A673 (cell line): Measurements from ENCODE around the gene PACS2. TPM values are rescaled to one million over a fixed set of nuclear protein-coding genes. Genes with fewer than 3 reads are reported as not detected.

Experiments
- BruUV-seq: library from RNA; stranded (reverse); fragments of 400-500 nt; replicated peaks from 2 replicates; lab custom pipeline; 2021; lab: Mats Ljungman, UMichigan
- CTCF ChIA-PET: fragments of 300-600 bp; sonication (Branson Sonifier 250); formaldehyde crosslinking; loops from one replicate; lab custom pipeline; 2022; ENCODE audit warnings: antibody characterized with exemption; lab: Charles Lee
- POLR2A ChIA-PET: fragments of 300-600 bp; sonication (Branson Sonifier 250); formaldehyde crosslinking; loops from one replicate; lab custom pipeline; 2022; ENCODE audit warnings: antibody characterized with exemption; ENCODE audit not compliant: low non-redundant PET; lab: Charles Lee
- DNase-seq: peaks from one replicate; pipeline ENCODE4 v3.0.0-alpha.2; 2015; ENCODE audit warnings: low spot score
- H3K27ac ChIP-seq: fragments of 200-600 bp; sonication (generic); 2 replicates; pipeline ENCODE4 v1.5.1; 2016; ENCODE audit warnings: mixed run types, low read depth, mild to moderate bottlenecking, mixed read lengths, antibody characterized with exemption, low read length; ENCODE audit not compliant: poor library complexity, severe bottlenecking
- H3K27me3 ChIP-seq: fragments of 200-600 bp; sonication (generic); replicated peaks from 2 replicates; pipeline ENCODE4 v1.6.1; 2017; ENCODE audit warnings: mixed run types, low read depth, mild to moderate bottlenecking, mixed read lengths, antibody characterized with exemption, low read length; ENCODE audit not compliant: insufficient read depth, poor library complexity
- H3K36me3 ChIP-seq: fragments of 200-600 bp; sonication (generic); 2 replicates; pipeline ENCODE4 v1.6.1; 2016; ENCODE audit warnings: mixed run types, mild to moderate bottlenecking, mixed read lengths, antibody characterized with exemption, low read length; ENCODE audit not compliant: insufficient read depth, poor library complexity, severe bottlenecking
- H3K4me1 ChIP-seq: fragments of 200-600 bp; sonication (generic); 2 replicates; pipeline ENCODE4 v1.6.1; 2017; ENCODE audit warnings: mixed run types, mild to moderate bottlenecking, mixed read lengths, antibody characterized with exemption, low read length; ENCODE audit not compliant: insufficient read depth, poor library complexity, severe bottlenecking
- H3K4me3 ChIP-seq: fragments of 200-600 bp; sonication (generic); 2 replicates; pipeline ENCODE4 v1.5.1; 2016; ENCODE audit warnings: low read depth, mixed run types, mild to moderate bottlenecking, mixed read lengths, low read length; ENCODE audit not compliant: poor library complexity, severe bottlenecking
- H3K9me3 ChIP-seq: fragments of 200-600 bp; sonication (generic); 2 replicates; pipeline ENCODE4 v1.6.1; 2016; ENCODE audit warnings: mixed run types, low read depth, mild to moderate bottlenecking, mixed read lengths, antibody characterized with exemption, low read length; ENCODE audit not compliant: poor library complexity, severe bottlenecking
- EZH2 ChIP-seq: fragments of 200-600 bp; sonication (generic); IDR thresholded peaks from 2 replicates; pipeline ENCODE4 v1.6.1; 2017; ENCODE audit warnings: borderline replicate concordance, low read depth, mild to moderate bottlenecking, mixed read lengths, antibody characterized with exemption, low read length; ENCODE audit not compliant: poor library complexity, severe bottlenecking
- intact Hi-C: fragments of 100-400 bp; cut with micrococcal nuclease; formaldehyde crosslinking; loops from one replicate; pipeline ENCODE4 v1.10.0; 2022; ENCODE audit not compliant: unreplicated experiment
- total RNA-seq: library from RNA; stranded (reverse); gene quantifications from 2 replicates; pipeline ENCODE4 v1.2.3, GENCODE V29; 2021
- TF ChIP-seq, protein P1 (sequence below): fragments of 300-800, 200-600 bp; sonication (generic); conservative IDR thresholded peaks from 2 replicates; pipeline ENCODE4 v1.5.1; 2017; ENCODE audit warnings: low read depth, mild to moderate bottlenecking, antibody characterized with exemption, low read length, moderate library complexity, mixed read lengths

Gene PACS2
- total RNA-seq, 1 experiment from 2014 or later = 52.5 TPM

DNA sequence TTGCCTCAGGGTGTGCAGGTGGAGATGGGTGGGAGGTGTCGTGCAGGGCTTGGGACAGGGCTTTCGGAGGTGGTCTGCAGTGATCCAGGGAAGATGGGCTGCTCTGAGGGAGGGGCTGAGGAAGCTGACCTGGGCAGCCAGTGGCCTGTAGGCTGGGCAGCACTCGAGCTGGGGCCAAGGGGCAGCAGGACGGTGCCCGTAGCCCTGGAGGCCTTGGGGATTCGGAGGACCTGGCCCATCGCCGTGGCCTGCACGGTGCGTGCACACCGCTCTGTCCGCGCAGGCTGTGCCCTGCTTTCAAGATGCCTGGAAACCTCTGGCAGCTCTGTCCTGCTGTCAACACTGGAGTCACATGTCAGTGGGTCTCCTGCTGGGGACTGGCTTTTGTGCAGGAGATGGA lies 9.1 kb downstream of the PACS2 start:
- ChIA-PET POLR2A (no interaction called here), CTCF (no interaction called here)
- H3K4me1 ChIP-seq = no peaks in the 10 kb centered on the region
- no peak overlapping the region for H3K27ac ChIP-seq
- H3K27me3 ChIP-seq = no peaks in the 10 kb centered on the region
- no peaks in the 10 kb centered on the region for H3K36me3 ChIP-seq
- no peaks in the 10 kb centered on the region for H3K9me3 ChIP-seq
- BruUV-seq = no TSS peak
- no peak overlapping the region for H3K4me3 ChIP-seq
- intact Hi-C loops = no loop called here
- DNase-seq = no peak
- TF ChIP-seq, protein P1, sequence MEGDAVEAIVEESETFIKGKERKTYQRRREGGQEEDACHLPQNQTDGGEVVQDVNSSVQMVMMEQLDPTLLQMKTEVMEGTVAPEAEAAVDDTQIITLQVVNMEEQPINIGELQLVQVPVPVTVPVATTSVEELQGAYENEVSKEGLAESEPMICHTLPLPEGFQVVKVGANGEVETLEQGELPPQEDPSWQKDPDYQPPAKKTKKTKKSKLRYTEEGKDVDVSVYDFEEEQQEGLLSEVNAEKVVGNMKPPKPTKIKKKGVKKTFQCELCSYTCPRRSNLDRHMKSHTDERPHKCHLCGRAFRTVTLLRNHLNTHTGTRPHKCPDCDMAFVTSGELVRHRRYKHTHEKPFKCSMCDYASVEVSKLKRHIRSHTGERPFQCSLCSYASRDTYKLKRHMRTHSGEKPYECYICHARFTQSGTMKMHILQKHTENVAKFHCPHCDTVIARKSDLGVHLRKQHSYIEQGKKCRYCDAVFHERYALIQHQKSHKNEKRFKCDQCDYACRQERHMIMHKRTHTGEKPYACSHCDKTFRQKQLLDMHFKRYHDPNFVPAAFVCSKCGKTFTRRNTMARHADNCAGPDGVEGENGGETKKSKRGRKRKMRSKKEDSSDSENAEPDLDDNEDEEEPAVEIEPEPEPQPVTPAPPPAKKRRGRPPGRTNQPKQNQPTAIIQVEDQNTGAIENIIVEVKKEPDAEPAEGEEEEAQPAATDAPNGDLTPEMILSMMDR = no peak
- no peak for TF ChIP-seq EZH2

- POLR2A ChIA-PET = no interaction called here
- no peak for DNase-seq
- H3K4me1 ChIP-seq = no peaks in the 10 kb centered on the region
- no peaks in the 10 kb centered on the region for H3K27me3 ChIP-seq
- BruUV-seq = no TSS peak
- intact Hi-C loops = no loop called here
- no peak for TF ChIP-seq EZH2
- TF ChIP-seq, protein P1 = no peak
- no peaks in the 10 kb centered on the region for H3K36me3 ChIP-seq
- no peaks in the 10 kb centered on the region for H3K9me3 ChIP-seq
- CTCF ChIA-PET = no interaction called here
- H3K4me3 ChIP-seq = no peak overlapping the region
- no peak overlapping the region for H3K27ac ChIP-seq
Observed at GRCh38 chr14:105324080-105324778, 9.7 kb downstream of the PACS2 start.

GRCh38 chr14:105324871-105325270 lies 10.3 kb downstream of the PACS2 start:
- Histone ChIP-seq H3K36me3 (no peaks in the 10 kb centered on the region), H3K9me3 (no peaks in the 10 kb centered on the region), H3K27me3 (no peaks in the 10 kb centered on the region), H3K4me3 (no peak overlapping the region), H3K27ac (no peak overlapping the region), H3K4me1 (no peaks in the 10 kb centered on the region)
- BruUV-seq = no TSS peak
- POLR2A ChIA-PET = no interaction called here
- TF ChIP-seq, protein P1 = no peak
- no peak for TF ChIP-seq EZH2
- intact Hi-C loops = no loop called here
- DNase-seq = no peak
- CTCF ChIA-PET = no interaction called here
